Skin epidermis (tissue), 12 donors: ENCODE results near the gene LCE1F.
A peak's percentile ranks its signal among the peaks of the same experiment; 100 is the strongest.

ENCODE experiments used
- H3K27ac ChIP-seq, 21 experiments: fragments of 200-600 bp; sonication (generic) in 11 of 21; one replicate each; pipeline ENCODE4 v1.5.0; 2020; ENCODE audit warnings: mild to moderate bottlenecking in 3 of 21, inconsistent platforms in 2 of 21, moderate library complexity in 2 of 21
- H3K4me3 ChIP-seq, 7 experiments: fragments of 200-600 bp; sonication (generic) in 2 of 7; one replicate each; pipeline ENCODE4 v1.5.0; 2020; ENCODE audit warnings: inconsistent platforms in 2 of 7, mild to moderate bottlenecking in 2 of 7, moderate library complexity in 1 of 7

LCE1F gene, protein sequence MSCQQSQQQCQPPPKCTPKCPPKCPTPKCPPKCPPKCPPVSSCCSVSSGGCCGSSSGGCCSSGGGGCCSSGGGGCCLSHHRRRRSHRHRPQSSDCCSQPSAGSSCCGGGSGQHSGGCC

DNA sequence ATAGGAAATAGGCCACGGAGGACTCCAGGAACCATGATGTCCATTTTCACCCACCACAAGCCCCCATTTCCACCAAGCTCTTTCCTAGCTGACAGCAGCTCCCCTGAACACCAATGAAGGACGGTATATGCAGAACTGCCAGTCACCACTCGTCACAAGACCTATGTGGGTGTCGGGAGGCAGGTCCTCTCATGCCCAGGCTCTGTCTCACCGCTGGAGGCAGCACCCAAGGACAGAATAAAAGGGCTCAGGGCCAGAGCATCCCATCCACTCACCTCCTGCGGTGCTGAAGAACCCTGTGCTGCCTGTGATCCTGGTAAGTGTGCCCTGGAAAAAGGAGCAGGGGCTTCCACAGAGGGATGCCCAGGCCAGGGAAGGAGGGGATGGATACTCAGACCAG lies at the start of gene LCE1F:
TSS of gene LCE1F (plus strand) at position 266 of the 400 bp plus-strand sequence. CDS start 1,232 bp downstream, outside the sequence.
- no peak within 1 kb of the TSS for H3K27ac ChIP-seq

DNA sequence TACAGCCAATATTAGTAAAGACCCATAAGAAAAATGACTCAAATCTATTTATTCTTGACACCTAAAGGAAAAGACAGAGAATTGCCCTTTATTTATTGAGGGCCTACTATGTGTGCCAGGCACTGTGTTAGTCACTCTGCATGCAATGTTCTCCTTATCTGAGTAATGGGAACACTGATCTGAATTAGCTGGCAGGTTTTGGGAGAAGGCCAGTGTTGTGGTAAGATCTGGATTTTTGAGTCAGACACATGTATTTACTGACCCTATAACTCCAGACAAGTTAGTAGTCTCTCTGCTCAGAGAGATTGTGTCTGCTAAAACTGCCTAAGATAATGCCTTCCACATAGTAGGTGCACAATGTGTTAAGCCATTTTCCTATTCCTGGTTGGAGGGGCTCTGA lies 49.7 kb upstream of the LCE1F start:
- H3K4me3 ChIP-seq: no peak overlapping the region
- no peak overlapping the region for H3K27ac ChIP-seq

More for the DNA sequence above, at the start of gene LCE1F:
- H3K4me3 ChIP-seq: no peak within 1 kb of the TSS

DNA sequence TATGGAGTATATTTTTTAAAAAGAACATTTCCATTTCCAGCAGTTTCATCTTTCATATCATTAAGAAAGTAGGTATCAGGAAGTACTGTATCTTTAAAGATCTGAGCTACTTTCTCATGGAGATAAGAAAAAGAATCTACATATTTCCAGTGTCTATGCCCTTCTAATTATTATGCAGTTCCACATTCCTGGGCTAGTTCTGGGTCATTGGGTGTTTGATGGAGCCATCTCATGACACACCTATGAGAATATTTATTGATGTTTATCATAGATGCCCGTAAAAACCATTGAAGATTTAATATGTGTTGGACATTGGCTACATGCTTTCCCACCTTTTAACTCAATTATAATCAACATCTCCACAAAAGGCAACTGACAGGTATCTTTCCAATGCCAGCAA lies 46.0 kb upstream of the LCE1F start:
- Histone ChIP-seq H3K27ac (no peak overlapping the region), H3K4me3 (no peak overlapping the region)

DNA sequence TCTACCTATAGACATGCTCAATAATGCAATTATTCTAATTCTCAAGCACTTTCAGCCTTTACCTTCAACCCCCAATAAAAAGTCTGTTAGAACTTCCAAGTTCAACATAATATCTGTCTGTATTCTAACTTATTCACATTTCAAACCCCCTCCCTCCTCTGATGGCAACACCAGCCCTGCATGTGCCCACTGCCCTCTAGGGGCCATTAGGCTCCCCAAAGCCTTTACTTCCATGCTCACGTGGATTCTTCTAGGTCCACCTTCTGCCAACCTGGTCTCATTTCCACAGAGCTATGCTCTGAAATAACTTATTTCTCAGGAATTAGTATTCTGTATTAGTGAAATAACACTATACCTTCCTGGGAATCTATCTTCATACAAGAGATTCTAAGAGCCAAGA lies 39.3 kb upstream of the LCE1F start:
- no peak overlapping the region for H3K27ac ChIP-seq
- H3K4me3 ChIP-seq: no peak overlapping the region

DNA sequence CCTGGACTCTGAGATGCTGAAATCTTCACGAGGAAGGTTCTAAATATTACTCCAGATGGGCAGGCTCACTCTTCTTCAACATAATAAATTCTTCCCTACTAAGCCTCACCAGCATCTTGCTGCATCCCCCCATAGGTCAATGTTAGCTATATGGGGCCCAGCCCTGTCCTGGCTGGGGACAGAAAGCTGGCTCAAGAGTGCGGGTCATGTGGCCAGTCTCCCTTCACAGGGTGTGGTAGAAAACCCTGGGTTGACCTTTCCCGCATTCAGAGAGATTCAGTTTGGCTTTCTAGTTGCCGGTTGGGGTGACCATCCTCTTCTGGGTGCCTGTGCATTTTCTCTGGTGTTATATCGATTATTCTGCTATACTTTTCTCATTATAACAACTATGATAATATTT lies 36.9 kb upstream of the LCE1F start:
- no peak overlapping the region for H3K27ac ChIP-seq
- no peak overlapping the region for H3K4me3 ChIP-seq

DNA sequence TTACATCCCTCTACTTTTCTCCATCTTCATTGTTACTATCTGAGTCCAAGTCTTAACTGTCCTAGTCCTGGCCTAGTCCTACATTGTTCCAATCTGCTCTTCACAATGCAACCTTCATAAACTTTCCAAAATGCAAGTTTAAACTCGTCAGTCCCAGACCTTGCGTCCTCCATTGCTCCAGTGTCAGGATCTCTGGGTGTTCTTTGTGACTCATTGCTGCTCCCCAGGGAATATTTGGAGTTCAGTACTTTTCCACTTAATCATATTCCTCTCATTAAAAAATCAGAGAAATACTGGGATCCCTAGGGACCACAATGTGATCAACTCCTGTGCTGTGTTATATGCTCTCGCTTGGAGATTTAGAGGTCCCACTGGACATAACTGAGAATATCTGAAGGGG lies 35.1 kb upstream of the LCE1F start:
- Histone ChIP-seq H3K4me3 (no peak overlapping the region), H3K27ac (peak overlapping the region in 1 of 21 experiments; percentile 24)

DNA sequence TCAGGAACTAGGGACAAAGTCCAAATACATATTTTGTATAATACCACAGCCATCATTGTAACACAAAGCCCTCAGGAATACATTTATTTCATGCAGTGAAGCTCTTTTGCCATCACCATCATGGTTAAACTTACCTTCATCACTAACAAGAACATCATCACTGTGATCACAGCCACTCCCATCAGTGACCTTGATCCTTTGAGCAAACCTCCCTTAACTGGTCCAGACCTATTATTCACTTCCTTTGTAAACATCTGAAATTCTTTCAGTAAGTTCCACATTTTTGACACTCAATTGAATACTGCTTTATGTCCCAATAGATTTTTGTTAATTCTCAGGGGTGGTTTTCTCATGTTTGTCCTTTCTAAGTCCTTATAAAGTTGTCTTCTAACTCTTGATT lies 33.3 kb upstream of the LCE1F start:
- H3K27ac ChIP-seq: no peak overlapping the region
- no peak overlapping the region for H3K4me3 ChIP-seq

DNA sequence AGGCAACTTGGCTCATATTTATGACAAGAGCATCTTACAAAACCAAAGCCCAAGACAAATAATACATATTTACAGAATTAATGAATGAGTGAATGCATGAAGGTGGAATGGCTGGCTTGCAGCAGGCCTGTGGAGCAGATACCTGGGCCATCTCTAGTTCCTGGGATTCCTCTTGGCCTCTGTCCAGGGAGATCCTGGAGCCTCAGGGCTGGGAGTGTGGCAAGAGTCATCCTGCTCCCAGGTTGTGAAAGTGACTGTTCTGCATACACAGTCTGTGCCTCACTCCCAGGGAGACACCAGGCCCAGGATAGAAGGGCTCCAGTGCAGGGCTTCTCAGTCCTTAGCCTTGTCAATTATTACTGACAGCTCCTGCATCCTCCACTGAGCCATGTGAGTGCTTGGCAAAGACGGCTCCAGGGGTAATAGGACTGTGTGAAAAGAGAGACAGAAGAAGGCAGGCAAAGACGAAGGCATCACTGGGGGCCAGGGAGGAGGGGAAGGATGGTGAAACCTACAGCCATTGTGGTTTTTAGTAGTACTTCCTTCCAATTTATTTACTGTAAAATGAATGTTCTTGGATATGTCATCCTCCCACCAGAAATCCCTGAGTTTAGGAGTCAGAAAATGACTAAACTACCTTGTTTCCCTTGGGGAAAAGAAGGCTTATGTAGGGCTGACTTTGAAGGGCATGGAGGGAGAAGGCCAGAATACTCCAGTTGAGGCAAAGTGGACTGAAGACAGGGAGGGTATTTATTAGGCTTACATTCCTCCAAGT lies 31.4 kb upstream of the LCE1F start:
- Histone ChIP-seq H3K27ac (no peak overlapping the region), H3K4me3 (no peak overlapping the region)

DNA sequence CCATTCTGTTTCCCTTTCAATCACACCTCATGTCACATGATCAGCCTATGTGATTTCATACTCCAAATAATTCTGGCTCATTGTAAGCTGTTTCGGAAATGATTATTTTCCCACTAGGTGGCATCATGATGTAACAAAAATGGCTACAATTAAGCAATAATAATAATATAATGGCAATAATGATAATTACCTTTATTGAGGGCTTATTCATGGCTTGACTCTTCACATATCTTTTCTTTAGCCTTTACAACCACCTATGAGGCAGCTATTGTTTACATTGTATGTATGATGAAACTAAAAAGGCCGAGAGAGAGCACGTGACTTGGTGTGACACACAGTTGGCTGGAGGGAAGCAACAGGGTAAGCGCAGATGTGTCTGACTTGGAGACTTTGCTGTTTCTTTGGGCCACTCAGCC lies 29.6 kb upstream of the LCE1F start:
- Histone ChIP-seq H3K4me3 (no peak overlapping the region), H3K27ac (no peak overlapping the region)

DNA sequence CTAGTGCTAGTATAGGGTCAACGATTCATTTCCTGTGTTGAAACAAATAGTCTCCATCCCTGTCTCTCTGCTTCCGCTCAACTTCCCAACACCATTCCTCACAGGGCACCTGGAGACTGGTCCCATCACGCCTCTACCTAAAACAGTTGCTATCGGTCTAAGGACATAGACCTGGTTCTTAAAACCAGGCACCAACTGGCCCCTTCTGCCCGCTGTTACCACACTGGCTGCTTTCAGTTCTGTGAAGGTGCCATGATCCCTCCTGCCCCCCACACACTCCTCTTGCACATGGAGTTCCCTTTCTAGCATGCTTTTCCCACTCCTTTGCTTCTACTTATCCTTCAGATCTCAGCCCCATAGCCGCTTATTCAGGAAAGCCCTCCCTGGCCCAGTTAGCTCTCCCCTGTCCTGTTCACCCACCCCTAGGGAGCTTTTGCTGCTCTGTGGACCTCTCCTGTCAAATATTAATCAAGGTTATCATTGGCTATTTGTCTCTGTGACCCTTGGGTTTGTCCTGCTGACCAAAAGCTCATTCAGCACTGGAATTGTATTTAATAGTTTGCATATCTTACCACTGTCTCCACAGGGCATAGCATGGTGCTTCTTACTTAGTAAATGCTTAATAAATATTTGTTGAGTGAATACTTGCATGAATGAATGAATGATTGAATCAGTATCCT lies 29.0 kb upstream of the LCE1F start:
- no peak overlapping the region for H3K4me3 ChIP-seq
- no peak overlapping the region for H3K27ac ChIP-seq

DNA sequence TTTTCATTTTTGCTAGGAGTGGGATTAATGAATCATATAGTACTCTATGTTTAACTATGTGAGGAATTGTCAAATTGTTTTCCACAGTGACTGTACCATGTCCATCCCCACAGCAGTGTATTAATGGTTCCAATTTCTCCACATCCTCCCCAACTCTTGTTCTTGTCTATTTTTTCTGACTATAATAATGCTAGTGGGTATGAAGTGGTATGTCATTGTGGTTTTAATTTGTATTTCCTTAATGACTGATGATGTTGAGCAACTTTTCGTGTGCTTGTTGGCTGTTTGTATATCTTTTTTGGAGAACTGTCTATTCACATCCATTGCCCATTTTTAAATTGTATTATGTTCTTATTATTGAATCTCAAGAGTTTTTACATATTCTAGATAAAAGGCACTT lies 27.1 kb upstream of the LCE1F start:
- Histone ChIP-seq H3K27ac (no peak overlapping the region), H3K4me3 (no peak overlapping the region)

DNA sequence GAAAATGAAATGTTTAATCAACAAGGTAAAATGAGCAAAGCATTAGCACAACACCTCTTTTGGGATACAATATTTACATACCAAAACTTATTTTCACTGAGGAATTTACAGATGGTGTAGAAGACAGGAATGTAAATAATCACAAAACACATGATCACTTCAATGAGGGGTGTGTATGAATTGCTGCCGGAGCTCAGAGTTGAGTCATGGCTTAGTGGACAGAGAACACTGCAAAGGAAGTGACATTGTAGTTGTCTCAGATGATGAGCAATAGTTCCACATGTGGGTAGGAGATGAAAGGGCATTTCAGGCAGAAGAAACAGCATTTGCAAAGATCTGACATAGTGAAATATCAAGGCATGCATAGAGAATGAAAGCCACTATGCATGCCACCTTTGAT lies 22.7 kb upstream of the LCE1F start:
- Histone ChIP-seq H3K27ac (no peak overlapping the region), H3K4me3 (no peak overlapping the region)

DNA sequence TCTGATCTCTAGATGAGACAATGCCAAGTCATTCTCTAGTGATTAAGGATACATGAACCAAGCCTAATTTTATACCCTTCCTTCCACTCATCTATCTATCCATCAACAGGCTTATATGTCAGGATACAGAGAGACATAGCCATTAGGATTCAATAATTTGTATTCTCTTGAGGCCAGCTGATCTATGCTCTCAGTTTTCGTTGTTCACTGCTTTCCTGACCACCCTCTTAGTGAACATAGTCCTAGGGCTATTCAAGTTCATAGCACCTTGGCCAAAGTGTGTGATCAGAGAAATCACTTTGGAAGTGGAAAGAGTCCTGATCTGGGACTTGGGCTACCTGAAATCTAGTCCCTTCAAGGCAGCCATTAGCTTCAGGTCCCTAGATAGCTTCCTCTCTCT lies 21.4 kb upstream of the LCE1F start:
- Histone ChIP-seq H3K4me3 (no peak overlapping the region), H3K27ac (no peak overlapping the region)

DNA sequence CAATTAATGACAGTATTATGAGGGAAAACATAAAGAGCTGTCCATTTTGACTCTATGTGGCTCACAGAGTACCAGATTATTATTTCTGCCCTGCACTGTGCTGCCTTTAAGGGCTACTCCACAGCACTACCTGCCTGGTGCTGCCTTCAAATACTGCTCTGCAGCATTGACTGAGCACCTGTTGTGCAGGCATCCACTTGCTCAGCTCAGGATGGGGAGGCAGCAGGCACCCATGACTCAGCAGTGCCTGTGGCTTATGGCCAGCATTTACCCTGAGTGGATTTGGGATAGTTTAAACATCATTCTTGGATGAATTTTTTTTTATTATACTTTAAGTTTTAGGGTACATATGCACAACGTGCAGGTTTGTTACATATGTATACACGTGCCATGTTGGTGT lies 18.1 kb upstream of the LCE1F start:
- H3K27ac ChIP-seq: no peak overlapping the region
- no peak overlapping the region for H3K4me3 ChIP-seq

DNA sequence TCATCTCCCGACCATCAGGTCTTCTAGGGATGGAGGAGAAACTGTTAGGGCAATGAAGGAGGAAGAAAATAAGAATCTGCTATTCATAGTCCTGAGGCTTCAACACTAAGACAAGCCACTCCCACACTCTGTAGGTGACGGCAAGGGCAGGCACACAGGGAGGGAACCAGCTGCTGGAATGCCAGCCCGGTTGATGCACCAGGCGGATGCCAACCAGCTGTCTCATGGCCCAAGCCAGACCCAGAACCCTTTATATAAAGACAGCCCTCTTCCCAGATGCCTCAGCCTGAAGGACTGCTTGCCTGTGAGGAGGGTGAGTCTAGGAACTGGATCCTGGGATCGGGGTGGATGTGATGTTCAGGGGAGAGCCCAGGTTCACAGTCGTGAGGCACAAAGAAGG lies 17.2 kb upstream of the LCE1F start, which contains the start of gene KPRP:
TSS of gene KPRP (plus strand) at position 279 of the 400 bp plus-strand sequence. CDS start 1,564 bp downstream, outside the sequence.
- no peak within 1 kb of the TSS for H3K4me3 ChIP-seq
- no peak within 1 kb of the TSS for H3K27ac ChIP-seq

DNA sequence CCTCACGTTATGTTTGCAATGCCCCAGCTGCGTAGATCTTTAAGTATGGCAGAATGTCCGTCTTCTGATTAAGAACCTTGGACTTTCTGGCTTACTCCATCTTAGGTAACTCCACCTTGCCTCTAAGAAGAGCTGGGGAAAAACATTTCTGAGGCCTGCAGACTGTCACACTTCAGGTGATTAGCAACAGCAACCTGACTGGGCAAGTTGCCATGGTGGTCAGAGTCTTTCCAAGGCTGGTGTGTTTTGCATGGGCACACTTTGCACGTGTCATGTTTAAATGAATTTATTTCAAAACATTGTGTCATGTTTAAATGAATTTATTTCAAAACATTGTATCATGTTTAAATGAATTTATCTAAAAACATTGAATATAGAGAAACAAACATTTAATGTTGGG lies 16.3 kb upstream of the LCE1F start:
- H3K27ac ChIP-seq: no peak overlapping the region
- no peak overlapping the region for H3K4me3 ChIP-seq

DNA sequence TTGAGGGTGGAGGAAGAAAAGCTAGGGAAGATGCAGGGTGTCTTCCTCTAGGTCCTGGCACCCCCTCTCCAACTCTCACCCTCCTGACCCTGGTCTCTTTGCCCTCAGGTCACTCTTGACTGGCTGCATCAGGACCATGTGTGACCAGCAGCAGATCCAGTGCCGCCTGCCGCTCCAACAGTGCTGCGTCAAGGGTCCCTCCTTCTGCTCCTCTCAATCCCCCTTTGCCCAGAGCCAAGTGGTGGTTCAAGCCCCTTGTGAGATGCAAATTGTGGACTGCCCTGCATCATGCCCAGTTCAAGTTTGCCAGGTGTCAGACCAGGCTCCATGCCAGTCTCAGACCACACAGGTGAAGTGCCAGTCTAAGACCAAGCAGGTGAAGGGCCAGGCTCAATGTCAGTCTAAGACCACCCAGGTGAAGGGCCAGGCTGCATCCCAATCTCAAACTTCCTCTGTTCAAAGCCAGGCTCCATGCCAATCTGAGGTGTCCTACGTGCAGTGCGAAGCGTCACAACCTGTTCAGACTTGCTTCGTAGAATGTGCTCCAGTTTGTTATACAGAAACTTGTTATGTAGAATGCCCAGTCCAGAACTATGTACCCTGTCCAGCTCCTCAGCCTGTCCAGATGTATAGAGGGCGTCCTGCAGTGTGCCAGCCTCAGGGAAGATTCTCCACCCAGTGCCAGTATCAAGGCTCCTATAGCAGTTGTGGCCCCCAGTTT lies 15.3 kb upstream of the LCE1F start:
- no peak overlapping the region for H3K4me3 ChIP-seq
- H3K27ac ChIP-seq: peak overlapping the region in 1 of 21 experiments; percentile 62

DNA sequence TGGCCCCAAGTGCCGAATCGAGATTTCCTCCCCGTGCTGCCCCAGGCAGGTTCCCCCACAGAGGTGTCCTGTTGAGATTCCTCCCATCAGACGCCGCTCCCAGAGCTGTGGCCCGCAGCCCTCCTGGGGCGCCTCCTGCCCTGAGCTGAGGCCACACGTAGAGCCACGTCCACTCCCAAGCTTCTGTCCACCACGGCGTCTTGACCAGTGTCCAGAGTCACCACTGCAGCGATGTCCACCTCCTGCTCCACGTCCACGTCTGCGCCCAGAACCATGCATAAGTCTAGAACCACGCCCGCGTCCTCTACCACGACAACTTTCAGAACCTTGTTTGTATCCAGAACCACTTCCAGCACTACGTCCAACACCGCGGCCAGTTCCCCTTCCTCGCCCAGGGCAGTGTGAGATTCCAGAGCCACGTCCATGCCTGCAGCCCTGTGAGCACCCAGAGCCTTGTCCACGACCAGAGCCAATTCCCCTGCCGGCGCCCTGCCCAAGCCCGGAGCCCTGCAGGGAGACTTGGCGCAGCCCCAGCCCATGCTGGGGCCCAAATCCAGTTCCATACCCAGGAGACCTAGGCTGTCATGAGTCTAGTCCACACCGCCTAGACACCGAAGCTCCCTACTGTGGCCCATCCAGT lies 14.3 kb upstream of the LCE1F start:
- Histone ChIP-seq H3K27ac (no peak overlapping the region), H3K4me3 (no peak overlapping the region)

DNA sequence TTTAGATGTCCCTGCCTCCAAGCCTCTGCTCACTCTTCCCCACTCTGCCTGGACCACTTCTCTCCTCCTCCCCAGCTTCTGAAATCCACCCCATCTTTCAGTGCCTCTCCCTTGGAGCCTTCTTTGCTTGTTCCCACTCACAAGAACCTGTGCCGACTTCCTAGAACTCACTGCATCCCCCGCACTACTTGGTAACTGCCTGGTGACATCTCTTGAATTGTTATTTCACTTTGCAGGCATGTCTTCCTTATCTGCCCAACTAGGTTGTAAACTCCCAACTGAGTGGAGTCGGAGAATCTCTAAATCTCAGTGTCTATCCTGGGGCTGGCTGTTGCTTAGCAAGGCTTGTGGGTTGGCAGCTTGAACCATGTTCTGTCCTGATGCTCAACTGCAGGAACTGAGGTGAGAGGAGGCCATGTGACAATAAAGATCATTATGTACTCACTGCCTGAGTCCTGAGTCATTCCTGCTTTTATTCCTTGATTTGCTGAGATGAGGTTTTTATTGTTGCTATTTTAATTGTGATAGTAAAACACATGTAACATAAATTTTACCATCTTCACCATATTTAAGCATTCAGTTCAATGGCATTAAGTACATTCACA lies 13.2 kb upstream of the LCE1F start:
- Histone ChIP-seq H3K4me3 (no peak overlapping the region), H3K27ac (no peak overlapping the region)
